Measurements from ENCODE around the gene UBE2Q1. TPM values are rescaled to one million over a fixed set of nuclear protein-coding genes. Genes with fewer than 3 reads are reported as not detected.

The UBE2Q1 gene
- total and polyA plus RNA-seq, 2 of the 8 experiments (the other 6 are each of a cell fraction or from before 2014, with no cell fraction given): 13.2 to 95.8 TPM

- DNase-seq (ENCODE audit: low read depth in 1 of 2, low spot score in 2 of 2) (no peak), FAIRE-seq (no peak)
- Histone ChIP-seq H3K36me3 (ENCODE audit: control insufficient read depth in 2 of 4, insufficient read depth in 4 of 4, low read length in 3 of 4) (no peaks in the 10 kb centered on the region), H3K9ac (replicated peaks in 1 of 4; ENCODE audit: extremely low read depth in 1 of 4, low read depth in 3 of 4, low read length in 3 of 4) (no peak overlapping the region), H4K8ac (ENCODE audit: extremely low read depth, insufficient read depth, low read length) (no peak overlapping the region), H3K23me2 (ENCODE audit: low read depth, low read length) (peaks cover 12% of the 10 kb centered on the region), H3K9me3 (ENCODE audit: insufficient read depth in 2 of 2, low read depth in 1 of 2, low read length in 1 of 2) (no peaks in the 10 kb centered on the region), H2BK120ac (replicated peaks; ENCODE audit: low read depth, low read length) (no peak overlapping the region), H3K18ac (ENCODE audit: extremely low read depth, low read length) (no peak overlapping the region), H4K91ac (replicated peaks; ENCODE audit: insufficient read length, low read length) (no peak overlapping the region), H2BK12ac (ENCODE audit: low read depth, low read length) (no peak overlapping the region), H3K56ac (replicated peaks; ENCODE audit: insufficient read length, low read depth, low read length) (no peak overlapping the region), H3K27ac (ENCODE audit: low read depth, low read length) (no peak overlapping the region), H3K4me1 (replicated peaks in 1 of 4; ENCODE audit: control insufficient read depth in 3 of 4, insufficient read depth in 4 of 4, low read length in 3 of 4) (peaks cover 5 to 19% (median 10%) of the 10 kb centered on the region in 4 experiments; a peak in 6 of 7 replicates), H2BK5ac (ENCODE audit: low read depth, low read length) (no peak overlapping the region), H3K79me1 (ENCODE audit: low read depth, low read length) (no peaks in the 10 kb centered on the region), H2BK15ac (ENCODE audit: low read length) (no peak overlapping the region), H4K20me1 (replicated peaks in 1 of 2; ENCODE audit: control insufficient read depth in 1 of 2, insufficient read depth in 2 of 2, low read length in 2 of 2) (peaks cover 0 to 4% of the 10 kb centered on the region in 2 experiments), H3K79me2 (ENCODE audit: control insufficient read depth in 1 of 2, insufficient read depth in 2 of 2, low read length in 2 of 2) (no peaks in the 10 kb centered on the region), H4K5ac (ENCODE audit: insufficient read length, low read depth, low read length) (no peak overlapping the region), H2AK5ac (ENCODE audit: low read depth, low read length) (no peak overlapping the region), H3K27me3 (replicated peaks in 1 of 4; ENCODE audit: control insufficient read depth in 3 of 4, extremely low read depth in 1 of 4, insufficient read depth in 3 of 4, low read length in 3 of 4) (peaks cover 0 to 5% (median 0%) of the 10 kb centered on the region in 4 experiments; a peak in 1 of 7 replicates), H3K14ac (ENCODE audit: insufficient read length) (no peak overlapping the region), H3K4me2 (ENCODE audit: insufficient read depth in 1 of 2, low read depth in 2 of 2, low read length in 2 of 2) (no peak overlapping the region; a peak in 1 of 4 replicates), H3K23ac (ENCODE audit: insufficient read length) (no peak overlapping the region), H2AFZ (ENCODE audit: low read length) (no peak overlapping the region), H3K4ac (replicated peaks; ENCODE audit: insufficient read length, low read depth, low read length) (no peak overlapping the region), H2BK20ac (ENCODE audit: low read length) (no peak overlapping the region), H3K4me3 (ENCODE audit: extremely low read depth in 1 of 4, insufficient read depth in 2 of 4, low read depth in 3 of 4, low read length in 4 of 4) (no peak overlapping the region)
- POLR2A ChIA-PET (ENCODE audit: partially characterized antibody): interaction anchor here (1.0 kb wide), 1 partner anchor 16 kb away, joined by 3 read pairs; no protein-coding TSS in a partner anchor
- CTCF ChIA-PET (ENCODE audit: partially characterized antibody): interaction anchor here (0.6 to 2.0 kb wide), 2 partner anchors 19 to 144 kb away, joined by 3 to 5 read pairs; no protein-coding TSS in a partner anchor
- WGBS, 2 experiments (ENCODE audit: extremely low coverage in 1 of 2, insufficient coverage in 1 of 2, insufficient read length in 1 of 2, insufficient replicate concordance in 2 of 2, low coverage in 1 of 2, low lambda C conversion rate in 2 of 2, missing lambda C conversion rate in 1 of 2): 89% methylated on average over 6 of the region's 6 CpGs; no CpG with 5 or more reads in 1 of the 2 experiments
- no peak for TF ChIP-seq POLR2A (IDR thresholded peaks at IDR 0.05; ENCODE audit: control extremely low read depth in 1 of 2, low read depth in 2 of 2, low read length in 2 of 2)
- no peak for TF ChIP-seq EZH2 (IDR thresholded peaks at IDR 0.05; ENCODE audit: low read depth, low read length, severe bottlenecking)
- no peak for TF ChIP-seq BCL11A (IDR thresholded peaks at IDR 0.05; ENCODE audit: low read depth in 2 of 2, low read length in 2 of 2)
- TF ChIP-seq TBP (IDR thresholded peaks at IDR 0.05; ENCODE audit: low read depth, low read length): no peak
- TF ChIP-seq BRCA1 (IDR thresholded peaks at IDR 0.05; ENCODE audit: low read depth, low read length): no peak
- TF ChIP-seq NANOG (IDR thresholded peaks at IDR 0.05; ENCODE audit: insufficient read depth, low read depth, low read length, poor library complexity, severe bottlenecking): no peak
- TF ChIP-seq CBX8 (IDR thresholded peaks at IDR 0.05; ENCODE audit: borderline replicate concordance, low read depth, low read length): no peak
- TF ChIP-seq KDM4A (IDR thresholded peaks at IDR 0.05; ENCODE audit: low read depth, low read length, severe bottlenecking): no peak
- TF ChIP-seq JUN (IDR thresholded peaks at IDR 0.05; ENCODE audit: low read depth, low read length): no peak
- no peak for TF ChIP-seq TEAD4 (IDR thresholded peaks at IDR 0.05; ENCODE audit: low read depth, low read length)
- no peak for TF ChIP-seq RXRA (IDR thresholded peaks at IDR 0.05; ENCODE audit: insufficient read depth, low read depth, low read length)
- TF ChIP-seq KDM1A (IDR thresholded peaks at IDR 0.05; ENCODE audit: borderline replicate concordance, low read length): no peak
- no peak for TF ChIP-seq GABPA (IDR thresholded peaks at IDR 0.05; ENCODE audit: borderline replicate concordance, insufficient read depth, low read length)
- no peak for TF ChIP-seq SP2 (IDR thresholded peaks at IDR 0.05; ENCODE audit: low read length)
- TF ChIP-seq HDAC6 (IDR thresholded peaks at IDR 0.05; ENCODE audit: low read depth, low read length): no peak
Measured at GRCh38 chr1:154565876-154566275, 7.4 kb upstream of the UBE2Q1 start.

Measured in H1 (cell line).